Activated naive CD4-positive, alpha-beta T cell treated with anti-CD3 and anti-CD28 coated beads, Interleukin-2, amount 50 U/mL, for 72 hours (primary cell): ENCODE measurements around the gene KCNJ18. TPM values are rescaled to one million over a fixed set of nuclear protein-coding genes. Genes with fewer than 3 reads are reported as not detected.
"Not testable (repeated sequence)": the region's sequence is repeated elsewhere in the genome, so short reads cannot be mapped to it uniquely, and the experiment has no call there.

Experiments
- ATAC-seq, 2 donors: fragments of 150-1000 bp; cut with Tn5 transposase; 2 replicates each; pipeline ENCODE4 v1.10.0; 2021; ENCODE audit warnings: mild to moderate bottlenecking in 2 of 2, moderate library complexity in 2 of 2
- DNase-seq, 2 donors: peaks; one replicate each; pipeline ENCODE4 v3.0.0; 2021 to 2022; ENCODE audit warnings: low spot score in 2 of 2
- H3K27ac Mint-ChIP-seq, 2 donors: one replicate each; pipeline ENCODE4 v1.8.0; 2022; ENCODE audit warnings: mild to moderate bottlenecking in 2 of 2, mixed read lengths in 2 of 2
- H3K36me3 Mint-ChIP-seq, 2 donors: one replicate each; pipeline ENCODE4 v1.8.0; 2022; ENCODE audit warnings: mixed read lengths in 2 of 2
- H3K9me3 Mint-ChIP-seq, 2 donors: one replicate each; pipeline ENCODE4 v1.8.0; 2022; ENCODE audit warnings: mixed read lengths in 2 of 2
- total RNA-seq, 2 donors: library from RNA; stranded (reverse); gene quantifications; one replicate each; pipeline ENCODE4 v1.2.3, GENCODE V29; 2022

KCNJ18 gene
- total RNA-seq, 2 donors from 2014 or later = not detected

- H3K9me3 Mint-ChIP-seq, ATAC-seq, H3K36me3 Mint-ChIP-seq, DNase-seq, H3K27ac Mint-ChIP-seq: not testable (repeated sequence)
Measured at GRCh38 chr17:21731076-21731475, 38.8 kb downstream of the KCNJ18 start.

DNA sequence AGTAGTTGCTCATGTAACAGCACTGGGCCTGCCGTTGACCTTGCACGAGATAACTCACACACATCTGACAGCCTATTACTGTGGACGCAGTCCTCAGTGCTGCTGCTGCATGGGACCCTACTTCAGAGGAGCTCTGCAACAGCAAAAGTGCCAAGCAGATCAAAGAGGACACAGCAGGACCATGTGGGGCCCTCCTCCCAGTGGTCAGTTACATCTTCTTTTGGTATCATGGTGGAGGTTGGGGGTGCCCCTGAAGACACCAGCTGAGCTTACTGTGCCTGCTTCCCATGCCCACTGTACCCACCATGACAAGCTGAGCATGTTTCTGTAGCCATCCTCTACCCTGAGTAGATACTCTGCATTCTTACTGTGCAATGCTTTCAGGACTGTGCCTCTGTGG is 41.6 kb downstream of the KCNJ18 start:
- H3K27ac Mint-ChIP-seq, H3K36me3 Mint-ChIP-seq, ATAC-seq, H3K9me3 Mint-ChIP-seq, DNase-seq: not testable (repeated sequence)

DNA sequence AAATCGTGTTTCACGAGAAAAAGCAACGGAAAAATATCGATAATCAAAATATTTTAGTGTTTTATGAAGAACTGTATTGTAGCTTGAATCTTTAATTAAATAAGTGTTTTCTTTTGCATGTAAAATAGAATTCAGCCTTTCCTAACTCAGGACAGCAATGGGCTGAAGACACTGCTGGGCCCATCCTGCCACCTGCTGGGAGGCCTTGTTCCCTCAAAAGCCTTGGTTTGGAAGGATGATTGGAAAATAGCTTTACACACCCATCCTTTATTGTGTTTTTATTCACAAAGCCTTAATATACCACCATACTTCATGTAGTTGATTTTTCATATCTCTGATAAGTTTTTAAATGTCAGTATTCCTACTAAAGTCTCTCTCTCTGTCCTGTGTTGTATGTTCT is 43.5 kb downstream of the KCNJ18 start:
- not testable (repeated sequence) for ATAC-seq, H3K36me3 Mint-ChIP-seq, DNase-seq, H3K27ac Mint-ChIP-seq, H3K9me3 Mint-ChIP-seq

- not testable (repeated sequence) for H3K36me3 Mint-ChIP-seq, H3K27ac Mint-ChIP-seq, ATAC-seq, H3K9me3 Mint-ChIP-seq, DNase-seq
Measured at GRCh38 chr17:21737015-21737580, 44.8 kb downstream of the KCNJ18 start.

- not testable (repeated sequence) for H3K27ac Mint-ChIP-seq, ATAC-seq
Measured at GRCh38 chr17:21738241-21738640, 45.9 kb downstream of the KCNJ18 start.

GRCh38 chr17:21738877-21739474 is 46.7 kb downstream of the KCNJ18 start:
- not testable (repeated sequence) for ATAC-seq, H3K9me3 Mint-ChIP-seq, H3K27ac Mint-ChIP-seq, DNase-seq, H3K36me3 Mint-ChIP-seq

More at GRCh38 chr17:21738241-21738640, 45.9 kb downstream of the KCNJ18 start:
- not testable (repeated sequence) for H3K36me3 Mint-ChIP-seq, DNase-seq, H3K9me3 Mint-ChIP-seq

GRCh38 chr17:21739485-21739884 is 47.2 kb downstream of the KCNJ18 start:
- not testable (repeated sequence) for H3K9me3 Mint-ChIP-seq, H3K36me3 Mint-ChIP-seq, DNase-seq, H3K27ac Mint-ChIP-seq, ATAC-seq

GRCh38 chr17:21740836-21741235 is 48.5 kb downstream of the KCNJ18 start:
- not testable (repeated sequence) for H3K9me3 Mint-ChIP-seq, DNase-seq, H3K36me3 Mint-ChIP-seq, H3K27ac Mint-ChIP-seq, ATAC-seq

DNA sequence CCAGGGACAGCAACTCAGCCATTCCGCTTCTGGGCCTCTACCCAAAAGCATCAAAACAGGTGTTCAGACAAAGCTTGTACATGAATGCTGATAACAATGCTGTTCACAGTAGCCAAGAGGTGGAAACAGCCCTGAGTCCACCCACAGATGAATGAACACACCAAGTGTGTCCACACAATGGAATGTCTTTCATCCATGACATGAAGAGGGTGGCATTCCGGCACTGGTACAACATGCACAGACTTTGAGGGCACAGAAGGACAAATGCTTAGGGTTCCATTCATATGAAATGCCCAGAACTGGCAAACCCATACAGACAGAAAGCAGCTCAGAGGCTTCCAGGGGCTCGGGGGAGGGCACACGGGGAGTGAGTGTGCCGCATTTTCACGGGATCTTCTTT is 49.2 kb downstream of the KCNJ18 start:
- H3K27ac Mint-ChIP-seq, DNase-seq, H3K36me3 Mint-ChIP-seq, H3K9me3 Mint-ChIP-seq, ATAC-seq: not testable (repeated sequence)

- DNase-seq = no peak
- no peak for ATAC-seq
- Mint-ChIP-seq H3K27ac (no peak overlapping the region), H3K36me3 (no peaks in the 10 kb centered on the region), H3K9me3 (peaks cover 0 to 1% of the 10 kb centered on the region in 2 donors)
Measured at GRCh38 chr17:21742326-21742725, 50.0 kb downstream of the KCNJ18 start.

DNA sequence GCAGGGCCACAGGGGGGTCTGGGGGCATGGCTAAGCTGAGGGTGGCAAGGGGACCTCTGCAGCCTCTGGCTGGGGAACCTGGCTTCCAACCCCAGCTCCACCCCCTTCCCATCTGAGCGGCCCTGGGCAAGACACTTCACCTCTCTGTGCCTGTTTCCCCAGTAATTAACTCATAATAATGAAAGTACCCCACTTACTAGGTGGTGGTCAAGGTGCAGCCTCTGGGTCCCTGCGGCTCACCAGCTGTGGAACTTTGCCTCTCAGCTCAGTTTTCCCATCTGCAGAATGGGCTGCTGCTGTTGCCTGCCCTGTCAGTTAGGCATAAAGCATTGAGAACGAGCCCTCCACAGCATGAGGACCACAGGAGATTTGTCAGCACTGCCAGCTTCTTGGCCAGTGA is 51.8 kb downstream of the KCNJ18 start:
- not testable (repeated sequence) for DNase-seq, H3K9me3 Mint-ChIP-seq, H3K36me3 Mint-ChIP-seq, ATAC-seq, H3K27ac Mint-ChIP-seq

GRCh38 chr17:21744621-21745020 is 52.3 kb downstream of the KCNJ18 start:
- DNase-seq, ATAC-seq, H3K27ac Mint-ChIP-seq, H3K9me3 Mint-ChIP-seq, H3K36me3 Mint-ChIP-seq: not testable (repeated sequence)

DNA sequence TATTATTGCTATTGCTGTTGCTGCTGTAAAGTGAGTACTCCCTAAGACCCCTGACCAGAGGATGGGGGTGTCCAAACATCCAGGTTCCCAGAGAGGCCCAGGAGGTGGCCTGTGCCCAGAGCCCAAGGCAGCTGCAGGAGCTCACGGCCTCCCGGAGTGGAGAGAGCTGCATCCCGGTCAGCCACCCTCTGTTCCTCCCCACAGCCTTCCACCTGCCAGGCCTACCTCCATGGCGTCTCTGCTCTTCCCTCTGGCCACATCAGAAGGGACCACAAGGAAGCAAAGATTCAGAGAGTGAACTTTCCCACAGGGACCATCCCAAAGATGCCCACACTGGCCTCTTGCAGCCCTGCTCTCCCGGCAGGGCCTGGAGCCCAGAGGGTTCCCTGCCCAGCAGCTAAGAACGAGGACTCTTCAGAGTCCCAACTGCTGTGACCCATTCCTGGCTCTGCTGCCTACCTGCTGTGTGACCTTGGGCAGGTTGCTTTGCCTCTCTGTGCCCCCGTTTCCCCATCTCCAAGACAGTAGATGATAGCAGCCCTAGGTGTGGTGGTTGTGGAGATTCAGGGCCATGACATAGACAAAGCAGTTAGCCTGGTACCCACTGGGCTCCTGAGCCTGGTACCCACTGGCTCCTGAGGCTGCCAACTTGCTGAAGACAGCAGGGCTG is 53.2 kb downstream of the KCNJ18 start:
- H3K36me3 Mint-ChIP-seq, DNase-seq, H3K27ac Mint-ChIP-seq, H3K9me3 Mint-ChIP-seq, ATAC-seq: not testable (repeated sequence)

GRCh38 chr17:21746415-21746814 is 54.1 kb downstream of the KCNJ18 start:
- not testable (repeated sequence) for DNase-seq, H3K36me3 Mint-ChIP-seq, H3K9me3 Mint-ChIP-seq, H3K27ac Mint-ChIP-seq, ATAC-seq

DNA sequence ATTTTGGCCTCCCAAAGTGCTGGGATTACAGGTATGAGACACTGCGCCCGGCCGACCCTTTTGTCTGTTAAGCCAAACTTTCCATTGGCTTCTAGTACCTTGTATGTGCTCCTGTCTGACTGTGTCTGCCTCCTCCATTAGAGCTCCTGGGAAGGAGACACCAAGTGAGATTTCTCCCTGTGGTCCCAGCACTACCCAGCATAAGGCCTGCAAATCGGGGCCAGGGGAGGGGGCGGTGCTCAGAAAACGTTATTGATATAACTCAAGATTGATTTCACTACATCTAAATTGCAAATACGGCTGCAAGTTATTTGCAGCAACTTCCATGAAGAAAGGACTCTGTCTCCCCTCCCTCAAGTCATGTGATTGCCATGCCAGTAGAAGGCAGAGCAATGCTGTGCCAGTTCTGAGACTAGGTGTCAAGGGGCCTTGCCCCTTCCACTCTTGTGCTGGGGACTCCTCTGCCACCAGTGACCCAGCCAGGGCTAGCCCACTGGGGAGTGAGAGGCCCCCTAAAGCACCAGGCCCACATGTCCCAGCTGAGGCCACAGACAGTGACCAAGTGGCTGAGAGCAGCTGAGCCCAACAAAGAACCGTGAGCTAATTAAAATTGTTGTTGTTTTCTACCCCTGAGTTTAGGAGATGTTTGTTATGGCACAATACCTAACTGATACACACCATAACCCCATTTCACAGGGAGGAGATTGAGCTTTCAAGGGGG is 55.0 kb downstream of the KCNJ18 start:
- not testable (repeated sequence) for H3K27ac Mint-ChIP-seq, H3K36me3 Mint-ChIP-seq, H3K9me3 Mint-ChIP-seq, ATAC-seq, DNase-seq

DNA sequence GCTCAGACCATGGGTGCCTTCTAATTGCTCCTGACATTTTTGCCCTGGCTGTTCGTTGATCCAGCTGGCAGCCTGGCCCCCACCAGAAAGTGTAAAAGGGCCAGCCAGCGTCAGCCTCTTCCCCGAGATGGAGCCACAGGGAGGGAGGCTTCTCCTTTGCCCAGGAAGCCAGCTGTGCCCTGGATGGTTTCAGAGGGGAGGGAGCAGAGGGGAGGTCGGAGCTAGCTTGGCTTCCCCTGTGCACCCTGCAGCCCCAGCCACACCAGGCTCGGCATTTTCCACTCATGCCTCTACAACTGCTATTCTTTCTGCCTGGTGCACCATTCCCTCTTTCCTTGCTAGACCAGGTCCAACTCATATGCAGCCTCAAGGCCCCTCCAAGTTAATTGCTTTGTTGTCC is 56.4 kb downstream of the KCNJ18 start:
- ATAC-seq, H3K27ac Mint-ChIP-seq, H3K9me3 Mint-ChIP-seq, H3K36me3 Mint-ChIP-seq, DNase-seq: not testable (repeated sequence)
